Measurements from ENCODE around the gene UPK3B. TPM values are rescaled to one million over a fixed set of nuclear protein-coding genes. Genes with fewer than 3 reads are reported as not detected.
"Not testable (repeated sequence)": the region's sequence is repeated elsewhere in the genome, so short reads cannot be mapped to it uniquely, and the experiment has no call there.

UPK3B gene
- total and polyA plus RNA-seq, 2 of the 13 experiments (the other 11 are each of a cell fraction or from before 2014, with no cell fraction given), result not detected

GRCh38 chr7:76461464-76462101, 48.8 kb upstream of the UPK3B start, which contains the start of gene DTX2:
Gene DTX2 (plus strand): TSS chr7:76461709. CDS start chr7:76480510, 18,801 bp downstream.
- in situ Hi-C loops (cut with HindIII; ENCODE audit: extremely low pct_ligation_motif_present, low pct_unique_long_range_greater_than_20kb); DNase-seq (ENCODE audit: low spot score); H2AFZ ChIP-seq (ENCODE audit: low read length); H3K9me3 ChIP-seq (ENCODE audit: low read length); H3K27ac ChIP-seq (ENCODE audit: extremely low read length, insufficient read depth, low read length); H3K79me2 ChIP-seq (ENCODE audit: insufficient read depth, low read length); BruUV-seq (replicated peaks); H3K27me3 ChIP-seq (ENCODE audit: control insufficient read depth in 1 of 2, insufficient read depth in 2 of 2, low read length in 2 of 2); CTCF ChIA-PET (ENCODE audit: low intra/inter-chr PET ratio, low total read pairs); intact Hi-C loops (cut with micrococcal nuclease; ENCODE audit: unreplicated experiment); POLR2A ChIA-PET; H3K36me3 ChIP-seq (replicated peaks in 1 of 2; ENCODE audit: control insufficient read depth in 1 of 2, insufficient read depth in 2 of 2, low read length in 2 of 2); H3K4me2 ChIP-seq (ENCODE audit: low read depth, low read length); H3K4me1 ChIP-seq (ENCODE audit: insufficient read depth, low read length); H4K20me1 ChIP-seq (ENCODE audit: insufficient read depth, low read length); TF ChIP-seq GABPA (CRISPR knock-in tag; IDR thresholded peaks at IDR 0.05; ENCODE audit: low read depth): not testable (repeated sequence)
- ATAC-seq (peak; percentile 94), FAIRE-seq (peak; percentile 39)
- Histone ChIP-seq H3K4me3 (replicated peaks in 1 of 3; ENCODE audit: insufficient read depth in 1 of 3, low read depth in 2 of 3, low read length in 3 of 3) (peak within 1 kb of the TSS; percentile 37 to 67 (median 59); a peak in 4 of 6 replicates), H3K9ac (ENCODE audit: insufficient read depth, low read depth, low read length) (peak within 1 kb of the TSS; percentile 54; the same call in 1 of the 2 replicates)
- WGBS (ENCODE audit: low lambda C conversion rate), result no CpG with 5 or more reads among the region's 54 CpGs
- TF ChIP-seq HMGXB4 (CRISPR knock-in tag; IDR thresholded peaks at IDR 0.05; ENCODE audit: borderline replicate concordance in 1 of 2, low read depth in 1 of 2) (0 out of 4 replicates have a peak, but pooled peaks of 1 of the 2 experiments have one; percentile 31), KDM2A (CRISPR knock-in tag; IDR thresholded peaks at IDR 0.05; ENCODE audit: borderline replicate concordance, low read depth) (0 out of 2 replicates have a peak, but pooled peaks have one; percentile 25), GABPB1 (CRISPR knock-in tag; IDR thresholded peaks at IDR 0.05) (peak; percentile 77), SAP130 (CRISPR knock-in tag; IDR thresholded peaks at IDR 0.05; ENCODE audit: low read depth) (peak; percentile 40; the same call in 1 of the 2 replicates), ZNF143 (CRISPR knock-in tag; IDR thresholded peaks at IDR 0.05) (0 out of 2 replicates have a peak, but pooled peaks have one; percentile 38), PHF8 (CRISPR knock-in tag; IDR thresholded peaks at IDR 0.05) (peak; percentile 47), GABPA (IDR thresholded peaks at IDR 0.05; ENCODE audit: low read depth, low read length) (peak; percentile 22; the same call in 1 of the 2 replicates), THAP11 (CRISPR knock-in tag; IDR thresholded peaks at IDR 0.05) (peak; percentile 86)

DNA sequence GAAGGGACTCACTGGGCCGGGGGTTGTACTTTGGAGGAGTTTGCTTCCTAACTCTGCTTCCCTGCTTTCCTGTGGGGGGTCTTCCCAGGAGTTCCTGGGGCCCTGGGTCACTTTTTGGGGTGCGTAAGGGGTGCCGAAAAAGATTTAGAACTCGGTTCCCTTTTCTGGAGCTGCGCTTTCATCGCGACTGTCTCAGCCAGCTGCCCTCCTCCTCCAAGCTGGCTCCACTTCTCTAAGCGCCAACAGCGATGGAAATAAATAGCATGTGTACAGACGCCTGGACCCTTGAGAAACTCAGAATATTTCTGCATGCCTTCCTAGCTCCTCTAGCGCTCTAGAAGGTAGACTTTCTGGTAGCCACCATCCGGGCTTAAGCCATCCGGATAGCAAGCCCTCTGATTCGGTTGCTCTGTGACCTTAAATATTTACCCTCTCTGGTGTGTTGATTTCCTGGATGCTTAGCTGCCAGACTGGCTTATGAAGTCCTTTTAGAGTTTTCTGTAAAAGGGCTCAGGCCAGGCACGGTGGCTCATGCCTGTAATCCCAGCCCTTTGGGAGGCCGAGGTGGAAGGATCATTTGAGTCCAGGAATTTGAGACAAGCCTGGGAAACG, 48.0 kb upstream of the UPK3B start:
- H3K9ac ChIP-seq (ENCODE audit: insufficient read depth, low read depth, low read length); H3K79me2 ChIP-seq (ENCODE audit: insufficient read depth, low read length); H2AFZ ChIP-seq (ENCODE audit: low read length); in situ Hi-C loops (cut with HindIII; ENCODE audit: extremely low pct_ligation_motif_present, low pct_unique_long_range_greater_than_20kb); H3K9me3 ChIP-seq (ENCODE audit: low read length); H3K4me2 ChIP-seq (ENCODE audit: low read depth, low read length); H4K20me1 ChIP-seq (ENCODE audit: insufficient read depth, low read length); DNase-seq (ENCODE audit: low spot score); H3K4me1 ChIP-seq (ENCODE audit: insufficient read depth, low read length); POLR2A ChIA-PET; H3K27me3 ChIP-seq (ENCODE audit: control insufficient read depth in 1 of 2, insufficient read depth in 2 of 2, low read length in 2 of 2); intact Hi-C loops (cut with micrococcal nuclease; ENCODE audit: unreplicated experiment); CTCF ChIA-PET (ENCODE audit: low intra/inter-chr PET ratio, low total read pairs); H3K36me3 ChIP-seq (replicated peaks in 1 of 2; ENCODE audit: control insufficient read depth in 1 of 2, insufficient read depth in 2 of 2, low read length in 2 of 2); H3K4me3 ChIP-seq (replicated peaks in 1 of 3; ENCODE audit: insufficient read depth in 1 of 3, low read depth in 2 of 3, low read length in 3 of 3); H3K27ac ChIP-seq (ENCODE audit: extremely low read length, insufficient read depth, low read length): not testable (repeated sequence)
- ATAC-seq (peak; percentile 45), FAIRE-seq (peak; percentile 49)
- BruUV-seq (replicated peaks), result TSS peak; percentile 72
- no CpG with 5 or more reads among the region's 17 CpGs for WGBS (ENCODE audit: low lambda C conversion rate)

- H3K36me3 ChIP-seq (replicated peaks in 1 of 2; ENCODE audit: control insufficient read depth in 1 of 2, insufficient read depth in 2 of 2, low read length in 2 of 2); H3K4me1 ChIP-seq (ENCODE audit: insufficient read depth, low read length); H3K9me3 ChIP-seq (ENCODE audit: low read length); H4K20me1 ChIP-seq (ENCODE audit: insufficient read depth, low read length); in situ Hi-C loops (cut with HindIII; ENCODE audit: extremely low pct_ligation_motif_present, low pct_unique_long_range_greater_than_20kb); H2AFZ ChIP-seq (ENCODE audit: low read length); intact Hi-C loops (cut with micrococcal nuclease; ENCODE audit: unreplicated experiment); H3K4me3 ChIP-seq (replicated peaks in 1 of 3; ENCODE audit: insufficient read depth in 1 of 3, low read depth in 2 of 3, low read length in 3 of 3); H3K27ac ChIP-seq (ENCODE audit: extremely low read length, insufficient read depth, low read length); ATAC-seq; DNase-seq (ENCODE audit: low spot score); BruUV-seq (replicated peaks); H3K27me3 ChIP-seq (ENCODE audit: control insufficient read depth in 1 of 2, insufficient read depth in 2 of 2, low read length in 2 of 2); FAIRE-seq; H3K4me2 ChIP-seq (ENCODE audit: low read depth, low read length); H3K79me2 ChIP-seq (ENCODE audit: insufficient read depth, low read length); H3K9ac ChIP-seq (ENCODE audit: insufficient read depth, low read depth, low read length); CTCF ChIA-PET (ENCODE audit: low intra/inter-chr PET ratio, low total read pairs); POLR2A ChIA-PET: not testable (repeated sequence)
- 91% methylated on average over 5 of the region's 5 CpGs for WGBS (ENCODE audit: low lambda C conversion rate)
Measured at GRCh38 chr7:76464959-76465358, 45.4 kb upstream of the UPK3B start.

All from HepG2 (cell line).